B cell (primary cell): Measurements from ENCODE around the gene CLDN6. TPM values are rescaled to one million over a fixed set of nuclear protein-coding genes. Genes with fewer than 3 reads are reported as not detected.
A peak's percentile ranks its signal among the peaks of the same experiment; 100 is the strongest.

Experiments used
- ATAC-seq: fragments of 200-7000 bp; cut with Tn5 transposase; one replicate; pipeline ENCODE4 v1.10.0; 2021; ENCODE audit warnings: low read depth, mild to moderate bottlenecking, moderate number of reproducible peaks, moderate library complexity
- CTCF ChIA-PET: fragments of 350-600 bp; sonication (Branson Sonifier 250); formaldehyde crosslinking; loops from one replicate; lab custom pipeline; 2021; ENCODE audit warnings: antibody characterized with exemption, inconsistent platforms; lab: Charles Lee
- POLR2A ChIA-PET: fragments of 350-600 bp; sonication (Branson Sonifier 250); formaldehyde crosslinking; loops from one replicate; lab custom pipeline; 2021; ENCODE audit warnings: antibody characterized with exemption; lab: Charles Lee
- DNase-seq: peaks from one replicate; pipeline ENCODE4 v3.0.0; 2013
- H2AFZ ChIP-seq: 2 replicates; pipeline ENCODE4 v1.6.1; 2012; ENCODE audit warnings: mild to moderate bottlenecking, low read depth, low read length; ENCODE audit not compliant: insufficient read depth, poor library complexity, severe bottlenecking
- H3K27ac ChIP-seq, 2 donors: 1 replicate in 1 of 2; 2 replicates in 1 of 2; pipeline ENCODE4 v1.5.1; 2012 to 2013; ENCODE audit warnings: low read length in 2 of 2, mild to moderate bottlenecking in 2 of 2, moderate library complexity in 1 of 2
- H3K27me3 ChIP-seq, 4 experiments: fragments of 200-600 bp in 1 of 4; sonication (generic) in 1 of 4; replicated peaks in 1 of 4; 1 replicate in 2 of 4; 2 replicates in 2 of 4; pipeline versions ENCODE4 v1.6.1 to v1.7.0; 2013 to 2016; ENCODE audit warnings: low read length in 3 of 4, mild to moderate bottlenecking in 2 of 4, mixed read lengths in 1 of 4, moderate library complexity in 1 of 4; ENCODE audit not compliant: insufficient read depth in 4 of 4, control insufficient read depth in 3 of 4; ENCODE audit errors: control extremely low read depth in 1 of 4
- H3K36me3 ChIP-seq, 2 experiments: replicated peaks in 1 of 2; 1 replicate in 1 of 2; 2 replicates in 1 of 2; pipeline versions ENCODE4 v1.6.1 to v1.7.1; 2013; ENCODE audit warnings: low read length in 1 of 2; ENCODE audit not compliant: insufficient read depth in 2 of 2, control insufficient read depth in 1 of 2; ENCODE audit errors: control extremely low read depth in 1 of 2, extremely low read depth in 1 of 2
- H3K4me1 ChIP-seq, 2 donors: fragments of 200-600 bp in 1 of 2; sonication (generic) in 1 of 2; 1 replicate in 1 of 2; 2 replicates in 1 of 2; pipeline versions ENCODE4 v1.5.1 to v1.6.1; 2013 to 2017; ENCODE audit warnings: low read length in 2 of 2; ENCODE audit not compliant: control insufficient read depth in 2 of 2, insufficient read depth in 2 of 2
- H3K4me2 ChIP-seq: replicated peaks from 2 replicates; pipeline ENCODE3; 2012; ENCODE audit warnings: mild to moderate bottlenecking, low read depth, low read length; ENCODE audit not compliant: poor library complexity, severe bottlenecking
- H3K4me3 ChIP-seq, 5 experiments: fragments of 200-600 bp in 1 of 5; sonication (generic) in 1 of 5; 1 replicate in 3 of 5; 2 replicates in 2 of 5; pipeline versions ENCODE4 v1.5.1 to v1.7.0; 2011 to 2016; ENCODE audit warnings: low read length in 4 of 5, mild to moderate bottlenecking in 4 of 5, low read depth in 2 of 5, control low read depth in 1 of 5, moderate library complexity in 1 of 5; ENCODE audit not compliant: insufficient read depth in 1 of 5; ENCODE audit errors: control extremely low read depth in 1 of 5, extremely low read depth in 1 of 5
- H3K79me2 ChIP-seq: fragments of 200-600 bp; sonication (generic); one replicate; pipeline ENCODE4 v1.6.0; 2016; ENCODE audit warnings: low read length; ENCODE audit not compliant: control insufficient read depth, insufficient read depth
- H3K9ac ChIP-seq: fragments of 200-600 bp; sonication (generic); 2 replicates; pipeline ENCODE4 v1.6.1; 2017; ENCODE audit warnings: mild to moderate bottlenecking, low read length, moderate library complexity
- H3K9me3 ChIP-seq, 3 donors: one replicate each; pipeline versions ENCODE4 v1.6.1 to v1.7.1; 2013; ENCODE audit warnings: low read length in 2 of 3; ENCODE audit not compliant: control insufficient read depth in 2 of 3, insufficient read depth in 1 of 3; ENCODE audit errors: control extremely low read depth in 1 of 3
- H4K20me1 ChIP-seq: 2 replicates; pipeline ENCODE4 v1.6.0; 2012; ENCODE audit warnings: mild to moderate bottlenecking, low read length; ENCODE audit not compliant: insufficient read depth, control insufficient read depth, poor library complexity, severe bottlenecking
- H3K27ac Mint-ChIP-seq: one replicate; pipeline ENCODE4 v1.8.0; 2021; ENCODE audit warnings: mixed read lengths
- H3K27me3 Mint-ChIP-seq: one replicate; pipeline ENCODE4 v1.8.0; 2021; ENCODE audit warnings: mixed read lengths
- H3K4me1 Mint-ChIP-seq: one replicate; pipeline ENCODE4 v1.8.0; 2021; ENCODE audit warnings: mixed read lengths
- H3K4me3 Mint-ChIP-seq: one replicate; pipeline ENCODE4 v1.8.0; 2021; ENCODE audit warnings: mixed read lengths
- H3K9me3 Mint-ChIP-seq: one replicate; pipeline ENCODE4 v1.8.0; 2022; ENCODE audit warnings: mixed read lengths; ENCODE audit not compliant: insufficient read depth
- EZH2 ChIP-seq: IDR thresholded peaks from 2 replicates; pipeline ENCODE4 v1.6.1; 2012; ENCODE audit warnings: borderline replicate concordance, low read depth, mild to moderate bottlenecking, moderate library complexity, low read length; ENCODE audit not compliant: insufficient read depth, poor library complexity, severe bottlenecking
- WGBS: methylation state at CpG from one replicate; pipeline ENCODE4 v1.1.5; 2013; ENCODE audit warnings: missing lambda C conversion rate; ENCODE audit not compliant: insufficient coverage; 5-methylcytosine and 5-hydroxymethylcytosine counted together
- intact Hi-C: fragments of 100-400 bp; cut with micrococcal nuclease; formaldehyde crosslinking; loops from one replicate; pipeline ENCODE4 v1.10.0; 2022
- polyA plus RNA-seq: library from polyadenylated mRNA; depleted of rRNA; stranded (reverse); fragments of >200 nt; gene quantifications from 2 replicates; pipeline ENCODE4 v1.2.3, GENCODE V29; 2012
- total RNA-seq, 2 donors: library from RNA; stranded (reverse); fragments of 120-200 nt in 1 of 2; gene quantifications; 1 replicate in 1 of 2; 2 replicates in 1 of 2; pipeline versions ENCODE4 v1.2.3 to v1.2.4, GENCODE V29; 2013 to 2022
- TF ChIP-seq, protein P1 (sequence below): fragments of 200-600 bp; IDR thresholded peaks from one replicate; pipeline ENCODE4 v1.8.0; 2022; ENCODE audit warnings: antibody characterized with exemption, mild to moderate bottlenecking

CLDN6 gene
- total and polyA plus RNA-seq, 2 donors (not counting 1 experiment from before 2014, with no cell fraction given): not detected

DNA sequence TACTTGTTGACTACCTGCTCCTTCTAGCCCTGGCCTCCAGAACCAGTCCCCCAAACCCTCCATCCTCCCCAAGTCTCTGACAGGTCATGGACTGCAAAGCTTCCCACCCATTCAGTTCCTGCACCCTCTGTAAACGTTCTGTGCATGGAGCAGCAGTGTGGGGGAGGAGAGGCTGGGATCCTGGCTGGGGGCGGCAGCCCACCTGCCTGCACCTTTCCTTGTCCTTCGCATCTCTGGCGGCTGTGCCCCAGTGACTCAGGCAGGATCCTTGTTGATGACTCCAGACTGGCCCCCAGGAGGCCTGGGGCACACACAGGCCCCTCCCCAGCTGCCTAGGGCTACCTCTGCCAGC is 36.1 kb downstream of the CLDN6 start:
- no peaks in the 10 kb centered on the region for H3K36me3 ChIP-seq
- H3K4me3 ChIP-seq: no peak overlapping the region
- no peak overlapping the region for H3K9ac ChIP-seq
- no peaks in the 10 kb centered on the region for H3K9me3 ChIP-seq
- peaks cover 5% of the 10 kb centered on the region for H4K20me1 ChIP-seq
- POLR2A ChIA-PET: no interaction called here
- WGBS: 94% methylated on average over 3 of the region's 4 CpGs
- H3K4me2 ChIP-seq: no peak overlapping the region
- Mint-ChIP-seq H3K9me3 (no peaks in the 10 kb centered on the region), H3K27me3 (no peaks in the 10 kb centered on the region), H3K4me1 (peaks cover 21% of the 10 kb centered on the region), H3K27ac (peak overlapping the region; percentile 71), H3K4me3 (peak overlapping the region; percentile 81)
- TF ChIP-seq EZH2: no peak
- ATAC-seq (no peak), DNase-seq (no peak)
- peaks cover 18 to 39% of the 10 kb centered on the region in 2 donors for H3K4me1 ChIP-seq
- peaks cover 6% of the 10 kb centered on the region for H3K79me2 ChIP-seq
- intact Hi-C loops: loop anchor here (5.0 kb wide), 2 partner anchors 100 to 205 kb away; partner anchors contain the start of genes ELOB and FLYWCH2
- H3K27ac ChIP-seq: no peak overlapping the region
- no peak overlapping the region for H2AFZ ChIP-seq
- H3K27me3 ChIP-seq: peaks cover 0 to 8% (median 1%) of the 10 kb centered on the region in 4 experiments
- CTCF ChIA-PET: interaction anchor here (1.5 to 1.7 kb wide), 3 partner anchors 15 to 21 kb away, joined by 3 to 7 read pairs (median 4); no protein-coding TSS in a partner anchor

GRCh38 chr16:2981177-2981898 is 36.6 kb downstream of the CLDN6 start:
- H3K4me2 ChIP-seq: peak overlapping the region; percentile 99
- peak overlapping the region; percentile 81 for H3K4me3 Mint-ChIP-seq
- H3K27me3 ChIP-seq: peaks cover 0 to 8% (median 1%) of the 10 kb centered on the region in 4 experiments
- no peak for DNase-seq
- H3K9me3 ChIP-seq: no peaks in the 10 kb centered on the region
- H3K9me3 Mint-ChIP-seq: no peaks in the 10 kb centered on the region
- intact Hi-C loops: loop anchor here (5.0 kb wide), 2 partner anchors 99 to 204 kb away; partner anchors contain the start of genes ELOB and FLYWCH2
- no peak overlapping the region for H3K27ac ChIP-seq
- peaks cover 21% of the 10 kb centered on the region for H3K4me1 Mint-ChIP-seq
- no peak for ATAC-seq
- WGBS: 83% methylated on average over 24 of the region's 33 CpGs
- H4K20me1 ChIP-seq: peaks cover 5% of the 10 kb centered on the region
- ChIA-PET POLR2A (interaction anchor here (0.7 to 1.5 kb wide), 3 partner anchors 11 to 154 kb away, joined by 3 to 10 read pairs (median 6); no protein-coding TSS in a partner anchor), CTCF (interaction anchor here (1.1 to 1.8 kb wide), 3 partner anchors 23 to 113 kb away, joined by 3 to 8 read pairs (median 4); no protein-coding TSS in a partner anchor)
- no peak overlapping the region for H2AFZ ChIP-seq
- no peak for TF ChIP-seq EZH2
- TF ChIP-seq, protein P1, sequence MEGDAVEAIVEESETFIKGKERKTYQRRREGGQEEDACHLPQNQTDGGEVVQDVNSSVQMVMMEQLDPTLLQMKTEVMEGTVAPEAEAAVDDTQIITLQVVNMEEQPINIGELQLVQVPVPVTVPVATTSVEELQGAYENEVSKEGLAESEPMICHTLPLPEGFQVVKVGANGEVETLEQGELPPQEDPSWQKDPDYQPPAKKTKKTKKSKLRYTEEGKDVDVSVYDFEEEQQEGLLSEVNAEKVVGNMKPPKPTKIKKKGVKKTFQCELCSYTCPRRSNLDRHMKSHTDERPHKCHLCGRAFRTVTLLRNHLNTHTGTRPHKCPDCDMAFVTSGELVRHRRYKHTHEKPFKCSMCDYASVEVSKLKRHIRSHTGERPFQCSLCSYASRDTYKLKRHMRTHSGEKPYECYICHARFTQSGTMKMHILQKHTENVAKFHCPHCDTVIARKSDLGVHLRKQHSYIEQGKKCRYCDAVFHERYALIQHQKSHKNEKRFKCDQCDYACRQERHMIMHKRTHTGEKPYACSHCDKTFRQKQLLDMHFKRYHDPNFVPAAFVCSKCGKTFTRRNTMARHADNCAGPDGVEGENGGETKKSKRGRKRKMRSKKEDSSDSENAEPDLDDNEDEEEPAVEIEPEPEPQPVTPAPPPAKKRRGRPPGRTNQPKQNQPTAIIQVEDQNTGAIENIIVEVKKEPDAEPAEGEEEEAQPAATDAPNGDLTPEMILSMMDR: no peak
- H3K4me1 ChIP-seq: peaks cover 18 to 39% of the 10 kb centered on the region in 2 donors
- H3K9ac ChIP-seq: peak overlapping the region; percentile 98
- H3K79me2 ChIP-seq: peaks cover 6% of the 10 kb centered on the region
- H3K4me3 ChIP-seq: peak overlapping the region in 4 of 5 experiments; percentile 74 to 96 (median 86)
- no peaks in the 10 kb centered on the region for H3K27me3 Mint-ChIP-seq
- peak overlapping the region; percentile 71 for H3K27ac Mint-ChIP-seq
- no peaks in the 10 kb centered on the region for H3K36me3 ChIP-seq
